GM12872 (cell line): ENCODE measurements around the gene D2HGDH.

Experiments
- CTCF ChIP-seq: IDR thresholded peaks from 3 replicates; pipeline ENCODE4 v1.5.1; 2011; ENCODE audit warnings: low read depth, mild to moderate bottlenecking, low read length, moderate library complexity; ENCODE audit not compliant: insufficient read depth

Gene D2HGDH

GRCh38 chr2:241768251-241768711 lies 33.9 kb downstream of the D2HGDH start:
- no peak for TF ChIP-seq CTCF

- TF ChIP-seq CTCF, result no peak
Measured at GRCh38 chr2:241768850-241769249, 34.4 kb downstream of the D2HGDH start.

GRCh38 chr2:241769819-241770184 lies 35.4 kb downstream of the D2HGDH start:
- TF ChIP-seq CTCF, result no peak

GRCh38 chr2:241770185-241770935 lies 35.9 kb downstream of the D2HGDH start:
- TF ChIP-seq CTCF, result no peak

GRCh38 chr2:241770936-241771285 lies 36.5 kb downstream of the D2HGDH start:
- TF ChIP-seq CTCF, result no peak

GRCh38 chr2:241771286-241772062 lies 37.0 kb downstream of the D2HGDH start:
- TF ChIP-seq CTCF, result no peak

GRCh38 chr2:241772063-241772499 lies 37.7 kb downstream of the D2HGDH start:
- no peak for TF ChIP-seq CTCF
